ENCODE data around the gene TCIRG1. TPM values are rescaled to one million over a fixed set of nuclear protein-coding genes. Genes with fewer than 3 reads are reported as not detected.
"Not testable (repeated sequence)": the region's sequence is repeated elsewhere in the genome, so short reads cannot be mapped to it uniquely, and the experiment has no call there.

The TCIRG1 gene, protein sequence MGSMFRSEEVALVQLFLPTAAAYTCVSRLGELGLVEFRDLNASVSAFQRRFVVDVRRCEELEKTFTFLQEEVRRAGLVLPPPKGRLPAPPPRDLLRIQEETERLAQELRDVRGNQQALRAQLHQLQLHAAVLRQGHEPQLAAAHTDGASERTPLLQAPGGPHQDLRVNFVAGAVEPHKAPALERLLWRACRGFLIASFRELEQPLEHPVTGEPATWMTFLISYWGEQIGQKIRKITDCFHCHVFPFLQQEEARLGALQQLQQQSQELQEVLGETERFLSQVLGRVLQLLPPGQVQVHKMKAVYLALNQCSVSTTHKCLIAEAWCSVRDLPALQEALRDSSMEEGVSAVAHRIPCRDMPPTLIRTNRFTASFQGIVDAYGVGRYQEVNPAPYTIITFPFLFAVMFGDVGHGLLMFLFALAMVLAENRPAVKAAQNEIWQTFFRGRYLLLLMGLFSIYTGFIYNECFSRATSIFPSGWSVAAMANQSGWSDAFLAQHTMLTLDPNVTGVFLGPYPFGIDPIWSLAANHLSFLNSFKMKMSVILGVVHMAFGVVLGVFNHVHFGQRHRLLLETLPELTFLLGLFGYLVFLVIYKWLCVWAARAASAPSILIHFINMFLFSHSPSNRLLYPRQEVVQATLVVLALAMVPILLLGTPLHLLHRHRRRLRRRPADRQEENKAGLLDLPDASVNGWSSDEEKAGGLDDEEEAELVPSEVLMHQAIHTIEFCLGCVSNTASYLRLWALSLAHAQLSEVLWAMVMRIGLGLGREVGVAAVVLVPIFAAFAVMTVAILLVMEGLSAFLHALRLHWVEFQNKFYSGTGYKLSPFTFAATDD
- total RNA-seq = 276 TPM
- long read RNA-seq, transcript TCIRG1-201 (20 exons, 2,677 nt) = major isoform, 164 of 534 reads
- long read RNA-seq, transcript TCIRG1-213 (15 exons, 2,457 nt) = minor isoform, 22 of 534 reads
- long read RNA-seq, partial matches to known transcripts = 140 of 534 reads
- long read RNA-seq, other reads (novel, unspliced or antisense) = 203 of 534 reads

GRCh38 chr11:68038718-68039525 is at the start of gene TCIRG1:
TCIRG1 (plus strand) TSS chr11:68039025; CDS start chr11:68041272, 2,247 bp downstream.
- H3K4me3 ChIP-seq = peak within 1 kb of the TSS; percentile 98
- peak; percentile 91 for DNase-seq
- peaks cover 40% of the 10 kb centered on the region for H3K36me3 ChIP-seq
- peaks cover 63% of the 10 kb centered on the region for H3K4me1 ChIP-seq
- peak; percentile 88 to 89 for ATAC-seq
- no peak for TF ChIP-seq CTCF (IDR thresholded peaks at IDR 0.05)
- H3K27me3 ChIP-seq (ENCODE audit: low read depth) = no peaks in the 10 kb centered on the region
- intact Hi-C loops (cut with DNase I) = no loop called here
- no peaks in the 10 kb centered on the region for H3K9me3 ChIP-seq
- peak within 1 kb of the TSS; percentile 93 for H3K27ac ChIP-seq

GRCh38 chr11:67990546-67991346 is 48.1 kb upstream of the TCIRG1 start:
- H3K9me3 ChIP-seq; intact Hi-C loops (cut with DNase I); H3K27me3 ChIP-seq (ENCODE audit: low read depth); H3K36me3 ChIP-seq; H3K4me1 ChIP-seq; H3K27ac ChIP-seq; DNase-seq; H3K4me3 ChIP-seq: not testable (repeated sequence)
- ATAC-seq = peak in 1 of 2 donors; percentile 77

GRCh38 chr11:67991347-67992121 is 47.3 kb upstream of the TCIRG1 start:
- H3K4me1 ChIP-seq; ATAC-seq; DNase-seq; H3K4me3 ChIP-seq; H3K27ac ChIP-seq; H3K9me3 ChIP-seq; H3K27me3 ChIP-seq (ENCODE audit: low read depth); intact Hi-C loops (cut with DNase I); H3K36me3 ChIP-seq: not testable (repeated sequence)

DNA sequence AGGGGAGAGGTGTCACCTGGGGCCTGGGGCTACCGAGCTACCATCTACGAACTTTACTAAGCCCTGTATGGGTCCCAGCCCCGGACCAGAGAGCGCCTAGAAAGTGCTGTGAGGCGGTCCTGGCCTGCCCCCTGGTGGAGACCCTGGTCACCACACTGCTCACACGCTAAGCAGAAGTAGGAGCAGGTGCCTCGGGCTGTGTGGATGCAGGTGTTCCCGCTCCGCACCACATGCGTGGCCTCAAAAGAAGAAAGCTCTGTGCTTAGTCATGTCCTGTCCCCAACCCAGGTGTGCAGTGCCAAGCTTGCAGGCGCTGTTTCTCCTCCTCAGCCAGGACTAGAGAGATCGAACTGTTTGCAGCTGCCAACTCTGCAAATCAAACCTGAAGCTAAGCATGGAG is 45.0 kb upstream of the TCIRG1 start:
- peak; percentile 63 for TF ChIP-seq CTCF (IDR thresholded peaks at IDR 0.05)
- peak; percentile 58 for DNase-seq
- H3K27ac ChIP-seq; ATAC-seq; H3K9me3 ChIP-seq; intact Hi-C loops (cut with DNase I); H3K27me3 ChIP-seq (ENCODE audit: low read depth); H3K36me3 ChIP-seq; H3K4me3 ChIP-seq: not testable (repeated sequence)
- H3K4me1 ChIP-seq = peaks cover 16% of the 10 kb centered on the region

- H3K36me3 ChIP-seq; H3K4me3 ChIP-seq; H3K27me3 ChIP-seq (ENCODE audit: low read depth); DNase-seq; intact Hi-C loops (cut with DNase I); H3K9me3 ChIP-seq; ATAC-seq; H3K27ac ChIP-seq: not testable (repeated sequence)
- H3K4me1 ChIP-seq = peaks cover 16% of the 10 kb centered on the region
These were observed 44.4 kb upstream of the TCIRG1 start for GRCh38 chr11:67994387-67994786.

DNA sequence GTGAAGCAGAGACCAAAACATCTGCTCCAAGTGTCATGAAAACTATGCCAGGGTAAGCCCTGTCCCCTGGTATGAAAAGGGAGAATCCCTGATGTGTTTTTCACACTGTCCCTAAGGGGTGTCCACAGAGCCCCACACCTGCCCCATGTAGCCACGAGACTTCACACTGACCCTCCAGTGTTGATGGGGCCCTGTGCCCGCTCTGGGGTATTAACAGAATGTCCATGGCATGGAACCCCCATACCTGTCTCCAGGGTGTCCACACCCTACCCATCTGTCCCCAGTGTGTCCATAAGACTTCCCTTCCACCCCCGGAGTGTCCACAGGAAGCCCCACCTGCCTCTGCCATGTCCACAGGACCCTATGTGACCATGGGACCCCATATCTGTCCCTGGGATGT is 43.7 kb upstream of the TCIRG1 start:
- H3K9me3 ChIP-seq; H3K27me3 ChIP-seq (ENCODE audit: low read depth): not testable (repeated sequence)

GRCh38 chr11:67995579-67995978 is 43.2 kb upstream of the TCIRG1 start:
- intact Hi-C loops (cut with DNase I); H3K27me3 ChIP-seq (ENCODE audit: low read depth); H3K27ac ChIP-seq; DNase-seq; H3K36me3 ChIP-seq; H3K9me3 ChIP-seq; ATAC-seq; H3K4me3 ChIP-seq: not testable (repeated sequence)
- peaks cover 16% of the 10 kb centered on the region for H3K4me1 ChIP-seq

More for the DNA sequence above, 43.7 kb upstream of the TCIRG1 start:
- H3K4me3 ChIP-seq; H3K36me3 ChIP-seq; DNase-seq; H3K27ac ChIP-seq; intact Hi-C loops (cut with DNase I); ATAC-seq: not testable (repeated sequence)
- H3K4me1 ChIP-seq = peaks cover 16% of the 10 kb centered on the region
